Tibial artery (tissue), 4 donors: ENCODE results near the gene KRTAP5-5.

Experiments
- DNase-seq, 2 donors: peaks; one replicate each; pipeline ENCODE4 v3.0.0-alpha.2; 2019
- H3K27ac ChIP-seq, 2 donors: fragments of 200-600 bp; sonication (generic) in 1 of 2; 1 replicate in 1 of 2; 2 replicates in 1 of 2; pipeline ENCODE4 v1.5.1; 2018 to 2019; ENCODE audit warnings: mild to moderate bottlenecking in 1 of 2
- H3K27me3 ChIP-seq, 2 donors: fragments of 200-600 bp; sonication (generic) in 1 of 2; one replicate each; pipeline versions ENCODE4 v1.5.1 to v1.6.0; 2016 to 2019
- H3K36me3 ChIP-seq, 3 donors: fragments of 200-600 bp; sonication (generic) in 2 of 3; one replicate each; pipeline ENCODE4 v1.5.1; 2016 to 2019; ENCODE audit warnings: mild to moderate bottlenecking in 2 of 3
- H3K4me1 ChIP-seq, 4 donors: fragments of 200-600 bp; sonication (generic) in 2 of 4; 1 replicate in 3 of 4; 2 replicates in 1 of 4; pipeline ENCODE4 v1.5.1; 2016 to 2019
- H3K4me3 ChIP-seq, 2 donors: fragments of 200-600 bp; sonication (generic) in 1 of 2; 1 replicate in 1 of 2; 2 replicates in 1 of 2; pipeline ENCODE4 v1.5.1; 2018 to 2019; ENCODE audit warnings: mild to moderate bottlenecking in 2 of 2
- H3K9me3 ChIP-seq, 3 donors: fragments of 200-600 bp; sonication (generic) in 1 of 3; one replicate each; pipeline ENCODE4 v1.5.1; 2016 to 2019
- intact Hi-C: fragments of 100-400 bp; cut with DNase I; formaldehyde crosslinking; loops from one replicate; pipeline ENCODE4 v1.15.0; 2023; ENCODE audit warnings: low total_unique reads
- TF ChIP-seq, protein P1 (sequence below), 2 experiments: fragments of 200-600 bp in 1 of 2; fragments of 450-650 bp in 1 of 2; IDR thresholded peaks; one replicate each; pipeline ENCODE4 v1.5.1; 2017 to 2019; ENCODE audit warnings: antibody characterized with exemption in 2 of 2, mild to moderate bottlenecking in 1 of 2, moderate library complexity in 1 of 2

Gene KRTAP5-5

DNA sequence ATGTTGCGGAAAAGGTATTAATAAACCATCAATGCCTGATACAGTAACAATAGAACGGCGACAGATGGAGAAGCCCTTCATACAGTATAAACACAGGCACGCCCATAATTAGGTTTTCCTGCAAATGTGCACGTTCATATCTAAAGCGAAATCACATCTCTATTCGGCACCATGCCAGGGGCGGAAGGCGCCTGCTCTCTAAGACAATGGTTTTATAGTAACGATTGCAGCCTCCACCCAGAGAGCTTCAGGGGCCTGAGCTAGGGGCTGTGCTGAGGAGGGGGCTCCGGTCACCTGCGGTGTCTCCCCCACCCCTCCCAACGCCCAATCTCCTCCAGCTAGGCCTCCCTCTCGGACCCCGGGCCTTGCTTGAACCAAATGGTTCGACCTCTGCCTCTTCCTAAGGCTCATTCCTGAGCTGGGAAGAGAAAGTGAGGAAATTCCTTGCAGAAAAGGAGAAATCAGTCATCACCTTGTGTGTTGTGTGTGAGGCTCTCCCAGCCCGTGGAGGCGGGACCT, 9.6 kb downstream of the KRTAP5-5 start:
- no peaks in the 10 kb centered on the region for H3K9me3 ChIP-seq
- DNase-seq, result no peak
- H3K27me3 ChIP-seq, result peaks cover 0 to 57% of the 10 kb centered on the region in 2 donors
- no peak overlapping the region for H3K27ac ChIP-seq
- no peak overlapping the region for H3K4me3 ChIP-seq
- intact Hi-C loops, result no loop called here
- H3K36me3 ChIP-seq, result no peaks in the 10 kb centered on the region
- H3K4me1 ChIP-seq, result no peaks in the 10 kb centered on the region
- TF ChIP-seq, protein P1, sequence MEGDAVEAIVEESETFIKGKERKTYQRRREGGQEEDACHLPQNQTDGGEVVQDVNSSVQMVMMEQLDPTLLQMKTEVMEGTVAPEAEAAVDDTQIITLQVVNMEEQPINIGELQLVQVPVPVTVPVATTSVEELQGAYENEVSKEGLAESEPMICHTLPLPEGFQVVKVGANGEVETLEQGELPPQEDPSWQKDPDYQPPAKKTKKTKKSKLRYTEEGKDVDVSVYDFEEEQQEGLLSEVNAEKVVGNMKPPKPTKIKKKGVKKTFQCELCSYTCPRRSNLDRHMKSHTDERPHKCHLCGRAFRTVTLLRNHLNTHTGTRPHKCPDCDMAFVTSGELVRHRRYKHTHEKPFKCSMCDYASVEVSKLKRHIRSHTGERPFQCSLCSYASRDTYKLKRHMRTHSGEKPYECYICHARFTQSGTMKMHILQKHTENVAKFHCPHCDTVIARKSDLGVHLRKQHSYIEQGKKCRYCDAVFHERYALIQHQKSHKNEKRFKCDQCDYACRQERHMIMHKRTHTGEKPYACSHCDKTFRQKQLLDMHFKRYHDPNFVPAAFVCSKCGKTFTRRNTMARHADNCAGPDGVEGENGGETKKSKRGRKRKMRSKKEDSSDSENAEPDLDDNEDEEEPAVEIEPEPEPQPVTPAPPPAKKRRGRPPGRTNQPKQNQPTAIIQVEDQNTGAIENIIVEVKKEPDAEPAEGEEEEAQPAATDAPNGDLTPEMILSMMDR (IDR thresholded peaks at IDR 0.05), result no peak

DNA sequence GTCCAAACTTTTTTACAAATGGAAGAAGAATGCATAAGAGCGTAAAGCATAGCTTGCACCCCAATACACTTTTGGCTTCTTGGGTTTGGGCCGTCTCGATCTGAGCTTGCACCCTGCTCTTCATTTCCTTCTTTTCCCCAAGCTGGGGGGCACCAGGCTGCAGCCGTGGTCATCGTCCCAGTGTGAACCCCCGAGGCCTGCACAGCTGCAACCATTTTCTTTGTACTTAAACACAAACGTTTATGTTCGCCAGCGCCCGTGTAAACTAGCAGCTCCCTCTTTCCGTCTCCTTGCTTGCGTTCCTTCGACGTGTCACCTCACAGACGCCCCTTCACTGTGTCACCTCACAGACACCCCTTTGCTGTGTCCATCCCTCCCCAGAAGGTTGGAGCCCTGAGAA, 10.1 kb downstream of the KRTAP5-5 start:
- no peak for DNase-seq
- Histone ChIP-seq H3K27me3 (peaks cover 0 to 56% of the 10 kb centered on the region in 2 donors), H3K36me3 (no peaks in the 10 kb centered on the region), H3K27ac (no peak overlapping the region), H3K4me1 (no peaks in the 10 kb centered on the region), H3K9me3 (no peaks in the 10 kb centered on the region), H3K4me3 (no peak overlapping the region)
- intact Hi-C loops, result no loop called here
- TF ChIP-seq, protein P1 (IDR thresholded peaks at IDR 0.05), result no peak

DNA sequence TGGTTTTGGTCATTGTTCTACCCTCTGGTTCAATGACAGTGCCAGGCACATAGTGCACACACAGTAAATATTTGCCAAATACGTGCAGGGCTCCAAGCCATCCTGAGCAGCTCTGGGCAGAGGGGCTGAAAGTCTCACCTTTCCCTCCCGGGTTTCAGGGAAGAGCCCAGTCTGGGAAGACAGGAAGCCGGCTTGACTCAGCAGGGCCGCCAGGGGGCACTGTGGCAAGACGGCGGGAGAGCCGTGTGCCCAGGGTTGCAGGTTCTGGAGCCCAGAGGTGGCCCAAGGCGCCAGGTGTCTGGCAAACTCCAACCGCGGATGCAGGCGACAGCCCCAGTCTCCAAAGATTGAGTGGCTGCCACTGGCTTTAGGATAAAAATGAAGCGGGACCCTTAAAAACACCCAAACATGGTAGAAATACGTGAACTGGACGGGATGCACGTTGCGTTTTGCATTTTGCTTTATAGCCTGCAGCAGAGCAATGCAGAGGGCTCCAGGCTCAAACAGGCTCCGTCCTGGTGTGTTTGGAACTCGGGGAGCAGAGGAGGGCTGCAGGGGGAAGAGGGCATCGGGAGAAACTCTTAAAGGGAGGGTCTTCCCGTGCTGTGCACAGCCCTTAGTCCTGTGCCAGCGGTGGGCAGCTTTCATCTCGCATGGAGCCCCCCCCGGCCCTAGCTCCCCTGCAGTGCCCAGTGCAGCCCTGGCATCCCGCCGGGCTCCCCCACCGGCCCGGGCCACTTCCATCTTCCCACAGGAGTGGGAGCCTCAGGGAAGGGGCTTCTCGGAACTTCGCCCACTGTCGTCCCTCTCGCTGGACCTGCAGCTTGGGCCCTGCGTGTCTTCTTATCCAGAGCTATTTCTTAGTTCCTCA, 10.7 kb downstream of the KRTAP5-5 start:
- Histone ChIP-seq H3K9me3 (no peaks in the 10 kb centered on the region), H3K4me1 (no peaks in the 10 kb centered on the region), H3K27ac (no peak overlapping the region), H3K27me3 (peaks cover 0 to 61% of the 10 kb centered on the region in 2 donors), H3K36me3 (no peaks in the 10 kb centered on the region), H3K4me3 (no peak overlapping the region)
- TF ChIP-seq, protein P1 (IDR thresholded peaks at IDR 0.05), result peak; percentile 43 to 69
- DNase-seq, result no peak
- intact Hi-C loops, result no loop called here

DNA sequence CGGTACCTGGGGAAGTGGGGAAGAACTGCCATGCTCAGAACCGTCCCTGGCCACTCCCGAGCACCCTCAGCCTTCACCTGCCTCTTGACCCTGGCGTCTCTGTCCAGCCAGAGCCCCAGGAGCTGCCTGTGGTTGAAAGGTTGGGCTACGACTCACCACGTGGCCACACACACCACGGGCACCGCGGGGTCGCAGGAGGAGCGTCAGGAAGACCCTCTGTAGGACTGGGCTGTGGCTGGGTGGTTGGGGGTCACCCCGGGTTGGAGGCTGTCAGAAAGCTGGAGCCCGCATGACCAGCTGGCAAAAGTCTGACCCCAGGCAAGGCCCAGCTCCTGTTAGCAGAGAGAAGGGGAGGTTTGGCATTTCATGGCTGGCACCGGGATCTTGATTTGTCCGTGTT, 11.5 kb downstream of the KRTAP5-5 start:
- no peaks in the 10 kb centered on the region for H3K9me3 ChIP-seq
- H3K27ac ChIP-seq, result no peak overlapping the region
- intact Hi-C loops, result no loop called here
- DNase-seq, result no peak
- TF ChIP-seq, protein P1 (IDR thresholded peaks at IDR 0.05), result no peak
- no peak overlapping the region for H3K4me3 ChIP-seq
- H3K4me1 ChIP-seq, result no peaks in the 10 kb centered on the region
- peaks cover 0 to 59% of the 10 kb centered on the region in 2 donors for H3K27me3 ChIP-seq
- no peaks in the 10 kb centered on the region for H3K36me3 ChIP-seq

DNA sequence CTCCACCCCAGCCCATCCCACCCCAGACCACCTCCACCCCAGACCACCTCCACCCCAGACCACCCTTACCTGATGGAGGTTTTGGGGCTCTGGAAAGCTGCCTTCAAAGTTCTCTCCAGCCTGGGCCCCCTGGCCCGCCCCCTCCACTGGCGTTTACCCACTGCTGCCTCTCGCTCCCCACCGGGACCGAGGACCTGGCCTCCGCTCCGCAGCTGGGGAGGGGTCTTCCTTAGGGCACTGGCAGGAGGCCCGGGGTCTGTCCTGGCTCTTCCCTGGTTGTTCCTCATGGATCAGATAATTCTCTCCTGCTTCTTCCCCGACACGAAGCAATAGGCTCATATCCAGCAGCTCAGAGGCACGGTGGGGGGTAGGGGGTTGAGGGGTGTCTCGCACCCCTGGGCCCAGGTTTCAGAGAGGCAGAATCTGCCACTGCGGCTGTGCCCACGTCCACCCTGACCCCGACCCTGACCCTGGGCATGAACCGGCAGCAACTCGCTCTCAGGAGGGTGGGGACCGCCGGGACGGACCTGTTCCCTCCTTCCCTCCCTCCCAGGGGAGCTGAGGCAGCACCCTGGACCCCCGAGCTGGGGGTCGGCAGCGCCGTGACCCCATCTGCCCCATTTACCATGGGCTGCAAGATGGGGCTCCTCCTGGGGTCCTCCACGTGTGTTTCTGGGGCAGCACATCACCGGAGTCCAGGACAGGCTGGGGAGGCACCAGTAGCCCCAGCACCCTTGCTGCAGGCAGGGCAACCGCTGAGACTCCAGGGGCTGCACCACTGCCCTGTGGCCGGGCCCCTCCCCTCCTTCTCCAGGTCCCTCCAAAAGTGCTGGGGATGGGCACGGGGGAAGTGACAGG, 12.9 kb downstream of the KRTAP5-5 start:
- H3K27ac ChIP-seq, result no peak overlapping the region
- no peaks in the 10 kb centered on the region for H3K9me3 ChIP-seq
- no peaks in the 10 kb centered on the region for H3K36me3 ChIP-seq
- TF ChIP-seq, protein P1 (IDR thresholded peaks at IDR 0.05), result no peak
- H3K4me1 ChIP-seq, result no peaks in the 10 kb centered on the region
- no peak for DNase-seq
- H3K27me3 ChIP-seq, result peaks cover 0 to 54% of the 10 kb centered on the region in 2 donors
- intact Hi-C loops, result no loop called here
- H3K4me3 ChIP-seq, result no peak overlapping the region
